K562 (cell line): ENCODE data around the gene PRSS21. TPM values are rescaled to one million over a fixed set of nuclear protein-coding genes. Genes with fewer than 3 reads are reported as not detected.

Source experiments
- GTF2A2 ChIP-seq: IDR thresholded peaks from 2 replicates; pipeline ENCODE4 v1.6.1; 2016; ENCODE audit warnings: mild to moderate bottlenecking, missing genetic modification characterization, missing compliant biosample characterization
- RCOR1 ChIP-seq, 2 experiments: IDR thresholded peaks; 2 replicates each; pipeline ENCODE4 v1.6.1; 2012; ENCODE audit warnings: low read depth in 2 of 2, low read length in 2 of 2, borderline replicate concordance in 1 of 2, improper control_type of control experiment in 1 of 2
- ZNF644 ChIP-seq: fragments of 200-800 bp; sonication (Bioruptor generic); IDR thresholded peaks from 2 replicates; pipeline ENCODE4 v1.6.1; 2016; ENCODE audit warnings: low read depth, missing genetic modification characterization, missing compliant biosample characterization
- ZSCAN29 ChIP-seq: fragments of 450-650 bp; IDR thresholded peaks from 2 replicates; pipeline ENCODE4 v1.6.1; 2017
- polyA plus RNA-seq, 8 experiments: library from polyadenylated mRNA; depleted of rRNA in 4 of 8; stranded (reverse) in 5 of 8; unstranded in 3 of 8; fragments of >200 nt; fragmentation: Nextera tagmentation in 2 of 8; fragmentation: Illumina TruSeq in 1 of 8; extraction: Ambion mirVana in 2 of 8; extraction: Trizol in 1 of 8; gene quantifications; 2 replicates each; pipeline versions ENCODE4 v1.2.1 to v1.2.3, GENCODE V29; 2011 to 2014; ENCODE audit warnings: inconsistent platforms in 1 of 8, missing spikeins in 1 of 8
- total RNA-seq, 7 experiments: library from RNA; depleted of rRNA in 6 of 7; stranded (reverse); fragments of >200 nt in 6 of 7; fragmentation: Illumina TruSeq in 2 of 7; extraction: Trizol in 2 of 7; gene quantifications; 2 replicates each; pipeline versions ENCODE4 v1.2.1 to v1.2.3, GENCODE V29; 2011 to 2021; ENCODE audit warnings: low replicate concordance in 1 of 7
- TF ChIP-seq, protein P1 (sequence below): sonication (generic); formaldehyde crosslinking; IDR thresholded peaks from 2 replicates; pipeline ENCODE4 v1.8.0; 2022; ENCODE audit warnings: mild to moderate bottlenecking, missing genetic modification reagents
- TF ChIP-seq, protein P2 (sequence below), 2 experiments: fragments of 450-650 bp in 1 of 2; sonication (generic) in 1 of 2; formaldehyde crosslinking in 1 of 2; IDR thresholded peaks; 2 replicates each; pipeline versions ENCODE4 v1.7.1 to v1.9.0; 2016 to 2022; ENCODE audit warnings: inconsistent platforms in 1 of 2, mild to moderate bottlenecking in 1 of 2, missing genetic modification reagents in 1 of 2
- TF ChIP-seq, protein P3 (sequence below): sonication (generic); formaldehyde crosslinking; IDR thresholded peaks from 2 replicates; pipeline ENCODE4 v1.8.0; 2022; ENCODE audit warnings: mild to moderate bottlenecking, missing genetic modification reagents
- TF ChIP-seq, protein P4 (sequence below), 2 experiments: IDR thresholded peaks in 1 of 2; conservative IDR thresholded peaks in 1 of 2; 2 replicates each; pipeline ENCODE4 v1.6.1; 2016; ENCODE audit warnings: low read depth in 2 of 2, mild to moderate bottlenecking in 1 of 2, missing compliant biosample characterization in 1 of 2, missing genetic modification characterization in 1 of 2, moderate library complexity in 1 of 2
- TF ChIP-seq, protein P5 (sequence below): sonication (generic); formaldehyde crosslinking; IDR thresholded peaks from 2 replicates; pipeline ENCODE4 v1.8.0; 2022; ENCODE audit warnings: missing genetic modification reagents, mild to moderate bottlenecking, moderate library complexity, borderline replicate concordance

Gene PRSS21
- total and polyA plus RNA-seq, 9 of the 15 experiments (the other 6 are each of a cell fraction or from before 2014, with no cell fraction given), result 12.1 to 121 (median 61.3) TPM

DNA sequence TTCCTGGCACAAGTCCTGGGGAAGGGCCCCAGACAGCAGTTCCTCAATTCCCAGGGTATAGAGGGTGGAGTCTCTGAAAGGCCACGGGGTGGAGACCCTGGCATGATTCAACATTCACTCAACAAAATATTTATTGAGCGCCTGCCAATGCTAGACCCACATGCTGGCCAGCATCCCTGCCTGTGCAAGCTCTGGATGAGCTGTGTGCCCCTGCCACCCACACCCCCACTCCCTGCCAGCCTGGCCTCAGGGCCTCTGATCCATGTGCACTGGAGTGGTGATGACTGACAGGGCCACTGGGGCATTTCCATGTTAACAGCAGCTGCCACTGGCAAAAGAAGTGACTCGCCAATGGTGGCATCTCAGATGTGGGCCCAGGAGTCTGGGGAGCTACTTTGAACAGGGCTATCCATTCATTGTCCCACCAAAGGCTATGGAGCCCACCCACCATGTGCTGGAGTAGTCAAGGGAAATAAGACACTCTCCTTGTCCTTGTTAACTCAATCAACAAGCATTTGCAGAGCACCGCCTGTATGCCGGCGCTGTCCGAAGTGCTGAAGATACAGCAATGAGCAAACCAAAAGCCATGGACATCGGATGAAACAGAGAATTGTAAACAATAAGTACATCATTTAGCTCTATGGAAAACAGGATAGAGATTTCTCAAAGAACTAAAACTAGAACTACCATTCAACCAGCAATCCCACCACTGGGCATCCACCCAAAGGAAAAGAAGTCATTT is 44.0 kb downstream of the PRSS21 start (continued):
- TF ChIP-seq ZNF644 (tag) (0 out of 2 replicates have a peak, but pooled peaks have one; percentile 34), ZSCAN29 (no peak), GTF2A2 (tag) (no peak), RCOR1 (IDR thresholded peaks at IDR 0.05; ENCODE audit: borderline replicate concordance in 1 of 2, low read depth in 2 of 2, low read length in 2 of 2) (peak in 1 of 2 experiments; percentile 44; a peak in 1 of 4 replicates)
- TF ChIP-seq, protein P1, sequence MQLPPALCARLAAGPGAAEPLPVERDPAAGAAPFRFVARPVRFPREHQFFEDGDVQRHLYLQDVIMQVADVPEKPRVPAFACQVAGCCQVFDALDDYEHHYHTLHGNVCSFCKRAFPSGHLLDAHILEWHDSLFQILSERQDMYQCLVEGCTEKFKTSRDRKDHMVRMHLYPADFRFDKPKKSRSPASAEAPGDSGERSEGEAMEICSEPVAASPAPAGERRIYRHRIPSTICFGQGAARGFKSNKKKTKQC (CRISPR knock-in tag), result peak; percentile 81; the same call in 1 of the 2 replicates
- TF ChIP-seq, protein P2, sequence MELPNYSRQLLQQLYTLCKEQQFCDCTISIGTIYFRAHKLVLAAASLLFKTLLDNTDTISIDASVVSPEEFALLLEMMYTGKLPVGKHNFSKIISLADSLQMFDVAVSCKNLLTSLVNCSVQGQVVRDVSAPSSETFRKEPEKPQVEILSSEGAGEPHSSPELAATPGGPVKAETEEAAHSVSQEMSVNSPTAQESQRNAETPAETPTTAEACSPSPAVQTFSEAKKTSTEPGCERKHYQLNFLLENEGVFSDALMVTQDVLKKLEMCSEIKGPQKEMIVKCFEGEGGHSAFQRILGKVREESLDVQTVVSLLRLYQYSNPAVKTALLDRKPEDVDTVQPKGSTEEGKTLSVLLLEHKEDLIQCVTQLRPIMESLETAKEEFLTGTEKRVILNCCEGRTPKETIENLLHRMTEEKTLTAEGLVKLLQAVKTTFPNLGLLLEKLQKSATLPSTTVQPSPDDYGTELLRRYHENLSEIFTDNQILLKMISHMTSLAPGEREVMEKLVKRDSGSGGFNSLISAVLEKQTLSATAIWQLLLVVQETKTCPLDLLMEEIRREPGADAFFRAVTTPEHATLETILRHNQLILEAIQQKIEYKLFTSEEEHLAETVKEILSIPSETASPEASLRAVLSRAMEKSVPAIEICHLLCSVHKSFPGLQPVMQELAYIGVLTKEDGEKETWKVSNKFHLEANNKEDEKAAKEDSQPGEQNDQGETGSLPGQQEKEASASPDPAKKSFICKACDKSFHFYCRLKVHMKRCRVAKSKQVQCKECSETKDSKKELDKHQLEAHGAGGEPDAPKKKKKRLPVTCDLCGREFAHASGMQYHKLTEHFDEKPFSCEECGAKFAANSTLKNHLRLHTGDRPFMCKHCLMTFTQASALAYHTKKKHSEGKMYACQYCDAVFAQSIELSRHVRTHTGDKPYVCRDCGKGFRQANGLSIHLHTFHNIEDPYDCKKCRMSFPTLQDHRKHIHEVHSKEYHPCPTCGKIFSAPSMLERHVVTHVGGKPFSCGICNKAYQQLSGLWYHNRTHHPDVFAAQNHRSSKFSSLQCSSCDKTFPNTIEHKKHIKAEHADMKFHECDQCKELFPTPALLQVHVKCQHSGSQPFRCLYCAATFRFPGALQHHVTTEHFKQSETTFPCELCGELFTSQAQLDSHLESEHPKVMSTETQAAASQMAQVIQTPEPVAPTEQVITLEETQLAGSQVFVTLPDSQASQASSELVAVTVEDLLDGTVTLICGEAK (IDR thresholded peaks at IDR 0.05), result 0 out of 2 replicates have a peak, but pooled peaks have one; percentile 27
- TF ChIP-seq, protein P2 (CRISPR knock-in tag; IDR thresholded peaks at IDR 0.05), result no peak
- TF ChIP-seq, protein P3, sequence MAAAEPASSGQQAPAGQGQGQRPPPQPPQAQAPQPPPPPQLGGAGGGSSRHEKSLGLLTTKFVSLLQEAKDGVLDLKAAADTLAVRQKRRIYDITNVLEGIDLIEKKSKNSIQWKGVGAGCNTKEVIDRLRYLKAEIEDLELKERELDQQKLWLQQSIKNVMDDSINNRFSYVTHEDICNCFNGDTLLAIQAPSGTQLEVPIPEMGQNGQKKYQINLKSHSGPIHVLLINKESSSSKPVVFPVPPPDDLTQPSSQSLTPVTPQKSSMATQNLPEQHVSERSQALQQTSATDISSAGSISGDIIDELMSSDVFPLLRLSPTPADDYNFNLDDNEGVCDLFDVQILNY (CRISPR knock-in tag), result 0 out of 2 replicates have a peak, but pooled peaks have one; percentile 22
- TF ChIP-seq, protein P4, sequence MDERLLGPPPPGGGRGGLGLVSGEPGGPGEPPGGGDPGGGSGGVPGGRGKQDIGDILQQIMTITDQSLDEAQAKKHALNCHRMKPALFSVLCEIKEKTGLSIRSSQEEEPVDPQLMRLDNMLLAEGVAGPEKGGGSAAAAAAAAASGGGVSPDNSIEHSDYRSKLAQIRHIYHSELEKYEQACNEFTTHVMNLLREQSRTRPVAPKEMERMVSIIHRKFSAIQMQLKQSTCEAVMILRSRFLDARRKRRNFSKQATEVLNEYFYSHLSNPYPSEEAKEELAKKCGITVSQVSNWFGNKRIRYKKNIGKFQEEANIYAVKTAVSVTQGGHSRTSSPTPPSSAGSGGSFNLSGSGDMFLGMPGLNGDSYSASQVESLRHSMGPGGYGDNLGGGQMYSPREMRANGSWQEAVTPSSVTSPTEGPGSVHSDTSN (CRISPR knock-in tag; IDR thresholded peaks at IDR 0.05; ENCODE audit: low read depth), result no peak
- TF ChIP-seq, protein P4 (tag; conservative IDR thresholded peaks at IDR 0.05; ENCODE audit: low read depth), result 0 out of 2 replicates have a peak, but pooled peaks have one; percentile 19
- TF ChIP-seq, protein P5, sequence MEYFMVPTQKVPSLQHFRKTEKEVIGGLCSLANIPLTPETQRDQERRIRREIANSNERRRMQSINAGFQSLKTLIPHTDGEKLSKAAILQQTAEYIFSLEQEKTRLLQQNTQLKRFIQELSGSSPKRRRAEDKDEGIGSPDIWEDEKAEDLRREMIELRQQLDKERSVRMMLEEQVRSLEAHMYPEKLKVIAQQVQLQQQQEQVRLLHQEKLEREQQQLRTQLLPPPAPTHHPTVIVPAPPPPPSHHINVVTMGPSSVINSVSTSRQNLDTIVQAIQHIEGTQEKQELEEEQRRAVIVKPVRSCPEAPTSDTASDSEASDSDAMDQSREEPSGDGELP (CRISPR knock-in tag), result 0 out of 2 replicates have a peak, but pooled peaks have one; percentile 13
